HepG2 (cell line): Measurements from ENCODE around the gene MNT. TPM values are rescaled to one million over a fixed set of nuclear protein-coding genes. Genes with fewer than 3 reads are reported as not detected.

ENCODE experiments used
- ATAC-seq: fragments of 200-7000 bp; cut with Tn5 transposase; 3 replicates; pipeline ENCODE4 v1.9.1; 2020; ENCODE audit warnings: mild to moderate bottlenecking, moderate library complexity
- BruUV-seq: library from RNA; stranded (reverse); fragments of 400-500 nt; replicated peaks from 2 replicates; lab custom pipeline; 2021; lab: Mats Ljungman, UMichigan
- CTCF ChIA-PET: fragments of 300-600 bp; formaldehyde crosslinking; extraction: SDS; loops from one replicate; lab custom pipeline; 2021; ENCODE audit warnings: low total read pairs, inconsistent platforms, low intra/inter-chr PET ratio; lab: Yijun Ruan, JAX
- POLR2A ChIA-PET: fragments of 350-600 bp; sonication (Branson Sonifier 250); formaldehyde crosslinking; loops from one replicate; lab custom pipeline; 2020; ENCODE audit warnings: antibody characterized with exemption, inconsistent platforms; lab: Yijun Ruan, JAX
- DNase-seq: peaks from one replicate; pipeline ENCODE4 v3.0.0-alpha.2; 2015; ENCODE audit warnings: low spot score
- FAIRE-seq: peaks from 3 replicates; lab custom pipeline; 2011; peaks lifted over from hg19 to GRCh38; lab: Jason Lieb, UNC
- H2AFZ ChIP-seq: one replicate; pipeline ENCODE4 v1.6.1; 2011; ENCODE audit warnings: low read length, inconsistent platforms
- H3K27ac ChIP-seq: fragments of 300-600 bp; 3 replicates; pipeline ENCODE4 v1.8.0; 2011; ENCODE audit warnings: mixed run types, mild to moderate bottlenecking, mixed read lengths, low read length, inconsistent platforms; ENCODE audit not compliant: insufficient read depth; ENCODE audit errors: extremely low read length
- H3K27me3 ChIP-seq, 2 experiments: fragments of 200-600 bp in 1 of 2; 2 replicates in 1 of 2; 3 replicates in 1 of 2; pipeline versions ENCODE4 v1.6.0 to v1.8.0; 2011; ENCODE audit warnings: low read length in 2 of 2, mild to moderate bottlenecking in 2 of 2, moderate library complexity in 2 of 2, inconsistent platforms in 1 of 2; ENCODE audit not compliant: insufficient read depth in 2 of 2, control insufficient read depth in 1 of 2
- H3K36me3 ChIP-seq, 2 experiments: fragments of 200-600 bp in 1 of 2; replicated peaks in 1 of 2; 2 replicates in 1 of 2; 3 replicates in 1 of 2; pipeline versions ENCODE4 v1.5.1 to v1.8.0; 2011; ENCODE audit warnings: low read length in 2 of 2, inconsistent platforms in 1 of 2; ENCODE audit not compliant: insufficient read depth in 2 of 2, control insufficient read depth in 1 of 2
- H3K4me1 ChIP-seq: 2 replicates; pipeline ENCODE4 v1.5.1; 2012; ENCODE audit warnings: low read length, inconsistent platforms; ENCODE audit not compliant: insufficient read depth
- H3K4me2 ChIP-seq: 2 replicates; pipeline ENCODE4 v1.6.0; 2011; ENCODE audit warnings: low read depth, low read length, inconsistent platforms
- H3K4me3 ChIP-seq, 3 experiments: fragments of 200-600 bp in 1 of 3; sonication (generic), shearing (Covaris generic) in 1 of 3; replicated peaks in 1 of 3; 2 replicates each; pipeline ENCODE4 v1.5.1; 2011 to 2016; ENCODE audit warnings: low read length in 3 of 3, inconsistent platforms in 2 of 3, low read depth in 2 of 3, mild to moderate bottlenecking in 2 of 3, control low read depth in 1 of 3, mixed read lengths in 1 of 3; ENCODE audit not compliant: insufficient read depth in 1 of 3
- H3K79me2 ChIP-seq: one replicate; pipeline ENCODE4 v1.6.1; 2011; ENCODE audit warnings: low read length, inconsistent platforms; ENCODE audit not compliant: insufficient read depth
- H3K9ac ChIP-seq: 2 replicates; pipeline ENCODE4 v1.6.0; 2011; ENCODE audit warnings: mild to moderate bottlenecking, low read depth, low read length, inconsistent platforms; ENCODE audit not compliant: insufficient read depth
- H3K9me3 ChIP-seq: 2 replicates; pipeline ENCODE4 v1.5.1; 2012; ENCODE audit warnings: mild to moderate bottlenecking, low read length
- H4K20me1 ChIP-seq: 2 replicates; pipeline ENCODE4 v1.6.0; 2011; ENCODE audit warnings: inconsistent platforms, mild to moderate bottlenecking, low read length, moderate library complexity; ENCODE audit not compliant: insufficient read depth
- ASH2L ChIP-seq: fragments of 300-600, 200-600 bp; sonication (generic); IDR thresholded peaks from 2 replicates; pipeline ENCODE4 v1.7.0; 2017; ENCODE audit warnings: low read depth, mild to moderate bottlenecking, moderate library complexity, mixed read lengths, low read length; ENCODE audit not compliant: insufficient read length
- ATF7-NPFF ChIP-seq: sonication (generic); formaldehyde crosslinking; IDR thresholded peaks from 2 replicates; pipeline ENCODE4 v1.8.1; 2023; ENCODE audit warnings: mild to moderate bottlenecking, low read depth, missing genetic modification reagents, moderate library complexity
- CCDC6 ChIP-seq: sonication (generic); formaldehyde crosslinking; IDR thresholded peaks from 2 replicates; pipeline ENCODE4 v1.8.1; 2022; ENCODE audit warnings: mild to moderate bottlenecking, missing genetic modification reagents, moderate library complexity
- FOXP1 ChIP-seq, 2 experiments: fragments of 450-650 bp in 1 of 2; IDR thresholded peaks; 2 replicates each; pipeline ENCODE4 v1.6.1; 2017 to 2018; ENCODE audit warnings: antibody characterized with exemption in 1 of 2
- GFI1 ChIP-seq: sonication (generic); formaldehyde crosslinking; IDR thresholded peaks from 2 replicates; pipeline ENCODE4 v1.5.0; 2020; ENCODE audit warnings: missing genetic modification reagents, mild to moderate bottlenecking, borderline replicate concordance
- GMEB2 ChIP-seq: IDR thresholded peaks from 2 replicates; pipeline ENCODE4 v1.6.1; 2016; ENCODE audit warnings: missing biosample characterization, missing genetic modification reagents, low read depth
- HDAC1 ChIP-seq: sonication (generic); formaldehyde crosslinking; IDR thresholded peaks from 2 replicates; pipeline ENCODE4 v1.5.1; 2020; ENCODE audit warnings: mild to moderate bottlenecking, missing genetic modification reagents
- MEIS1 ChIP-seq: sonication (generic); formaldehyde crosslinking; IDR thresholded peaks from 2 replicates; pipeline ENCODE4 v1.9.0; 2021; ENCODE audit warnings: mild to moderate bottlenecking, missing genetic modification reagents, moderate library complexity, borderline replicate concordance
- MNT ChIP-seq: fragments of 450-650 bp; IDR thresholded peaks from 2 replicates; pipeline ENCODE4 v1.6.1; 2016
- MTA3 ChIP-seq: sonication (generic); formaldehyde crosslinking; IDR thresholded peaks from 2 replicates; pipeline ENCODE4 v1.4.0; 2020; ENCODE audit warnings: missing genetic modification reagents
- MYC ChIP-seq: sonication (generic); formaldehyde crosslinking; IDR thresholded peaks from 2 replicates; pipeline ENCODE4 v1.9.0; 2021; ENCODE audit warnings: missing genetic modification reagents, borderline replicate concordance
- NFE2L2 ChIP-seq: fragments of 150-350 bp; IDR thresholded peaks from 2 replicates; pipeline ENCODE4 v1.6.1; 2014; ENCODE audit warnings: low read length
- RBFOX2 ChIP-seq: fragments of 200-400 bp; formaldehyde crosslinking; IDR thresholded peaks from 2 replicates; pipeline ENCODE4 v1.6.1; 2017; ENCODE audit warnings: low read depth, mild to moderate bottlenecking, low read length
- SAP130 ChIP-seq: IDR thresholded peaks from 2 replicates; pipeline ENCODE4 v1.6.1; 2016; ENCODE audit warnings: low read depth
- SPEN ChIP-seq: sonication (generic); formaldehyde crosslinking; IDR thresholded peaks from 2 replicates; pipeline ENCODE4 v1.5.1; 2020; ENCODE audit warnings: low read depth, mild to moderate bottlenecking, missing genetic modification reagents
- TOE1 ChIP-seq: sonication (generic); formaldehyde crosslinking; IDR thresholded peaks from 2 replicates; pipeline ENCODE4 v1.4.0; 2020; ENCODE audit warnings: mild to moderate bottlenecking, missing genetic modification reagents
- U2AF2 ChIP-seq: fragments of 200-400 bp; formaldehyde crosslinking; IDR thresholded peaks from 2 replicates; pipeline ENCODE4 v1.6.1; 2017; ENCODE audit warnings: low read depth, mild to moderate bottlenecking, low read length
- ZNF232 ChIP-seq: sonication (generic); formaldehyde crosslinking; IDR thresholded peaks from 2 replicates; pipeline ENCODE4 v1.4.0; 2020; ENCODE audit warnings: missing genetic modification reagents, borderline replicate concordance
- ZNF576 ChIP-seq: sonication (generic); formaldehyde crosslinking; IDR thresholded peaks from 2 replicates; pipeline ENCODE4 v1.4.0; 2020; ENCODE audit warnings: mild to moderate bottlenecking, missing genetic modification reagents
- ZNF850 ChIP-seq: sonication (generic); formaldehyde crosslinking; conservative IDR thresholded peaks from 2 replicates; pipeline ENCODE4 v1.9.0; 2021; ENCODE audit warnings: mild to moderate bottlenecking, missing genetic modification reagents
- WGBS: methylation state at CpG from one replicate; pipeline ENCODE4 v1.1.6; 2017; ENCODE audit warnings: low lambda C conversion rate; 5-methylcytosine and 5-hydroxymethylcytosine counted together
- in situ Hi-C: cut with HindIII; loops from 2 replicates; pipeline ENCODE4 v1.10.0; 2017; ENCODE audit warnings: low pct_unique_long_range_greater_than_20kb; ENCODE audit not compliant: extremely low pct_ligation_motif_present
- intact Hi-C: fragments of 100-400 bp; cut with micrococcal nuclease; formaldehyde crosslinking; loops from one replicate; pipeline ENCODE4 v1.10.0; 2022; ENCODE audit not compliant: unreplicated experiment
- polyA plus RNA-seq, 8 experiments: library from polyadenylated mRNA; depleted of rRNA in 3 of 8; stranded (reverse) in 7 of 8; unstranded in 1 of 8; fragments of >200 nt; fragmentation: Illumina TruSeq in 4 of 8; extraction: Trizol in 4 of 8; gene quantifications; 2 replicates each; pipeline versions ENCODE4 v1.2.1 to v1.2.3, GENCODE V29; 2011 to 2016; ENCODE audit warnings: low read depth in 4 of 8, missing spikeins in 1 of 8, mixed read lengths in 1 of 8; ENCODE audit not compliant: insufficient read depth in 1 of 8
- total RNA-seq, 5 experiments: library from RNA; depleted of rRNA; stranded (reverse); fragments of >200 nt; fragmentation: Illumina TruSeq; extraction: Trizol; gene quantifications; 2 replicates each; pipeline ENCODE4 v1.2.3, GENCODE V29; 2016; ENCODE audit warnings: low read depth in 1 of 5

Gene MNT
- total and polyA plus RNA-seq, 2 of the 13 experiments (the other 11 are each of a cell fraction or from before 2014, with no cell fraction given) = 2.1 to 3.5 TPM

GRCh38 chr17:2401426-2402221, 764 bp upstream of the MNT start (continued):
- TF ChIP-seq ATF7-NPFF (CRISPR knock-in tag) = no peak
- peak; percentile 45; the same call in 1 of the 2 replicates for TF ChIP-seq GMEB2 (CRISPR knock-in tag)
- TF ChIP-seq ZNF232 (CRISPR knock-in tag) = peak; percentile 57; the same call in 1 of the 2 replicates
- no peak for TF ChIP-seq MTA3 (CRISPR knock-in tag)
- no peak for TF ChIP-seq TOE1 (CRISPR knock-in tag)
- peak; percentile 84; the same call in 1 of the 2 replicates for TF ChIP-seq MEIS1 (CRISPR knock-in tag)
- TF ChIP-seq NFE2L2 = no peak
- TF ChIP-seq GFI1 = no peak
- no peak for TF ChIP-seq FOXP1 (IDR thresholded peaks at IDR 0.05)
- no peak for TF ChIP-seq FOXP1 (CRISPR knock-in tag; IDR thresholded peaks at IDR 0.05)
- TF ChIP-seq, all 625 proteins: peak for 194

- H3K27ac ChIP-seq = peak overlapping the region; percentile 100
- H4K20me1 ChIP-seq = peaks cover 21% of the 10 kb centered on the region
- ChIA-PET POLR2A (interaction anchor here (2.6 to 3.0 kb wide), 2 partner anchors 17 to 111 kb away, joined by 6 to 19 read pairs; partner anchors contain the start of gene METTL16), CTCF (no interaction called here)
- BruUV-seq = TSS peak; percentile 80
- peak overlapping the region; percentile 69 for H3K4me2 ChIP-seq
- 0 out of 3 replicates have a peak, but pooled peaks have one; percentile 0 for ATAC-seq
- H3K9me3 ChIP-seq = no peaks in the 10 kb centered on the region
- peak overlapping the region; percentile 77 to 96 (median 87) for H3K4me3 ChIP-seq
- intact Hi-C loops = loop anchor here (2.0 to 5.0 kb wide), 2 partner anchors 18 to 63 kb away; partner anchors contain the start of genes SGSM2 and TSR1
- H3K79me2 ChIP-seq = peaks cover 28% of the 10 kb centered on the region
- DNase-seq = peak; percentile 43
- FAIRE-seq = no peak
- peak overlapping the region; percentile 98 for H3K9ac ChIP-seq
- H2AFZ ChIP-seq = no peak overlapping the region
- 2% methylated on average over 25 of the region's 43 CpGs for WGBS
- H3K36me3 ChIP-seq = no peaks in the 10 kb centered on the region
- peaks cover 55% of the 10 kb centered on the region for H3K4me1 ChIP-seq
- in situ Hi-C loops = no loop called here
- no peaks in the 10 kb centered on the region; a peak in 2 of 5 replicates for H3K27me3 ChIP-seq
- TF ChIP-seq ZNF850 (CRISPR knock-in tag) (peak; percentile 15; the same call in 1 of the 2 replicates), CCDC6 (0 out of 2 replicates have a peak, but pooled peaks have one; percentile 63), HDAC1 (CRISPR knock-in tag) (peak; percentile 68), MNT (peak; percentile 73), SPEN (CRISPR knock-in tag) (0 out of 2 replicates have a peak, but pooled peaks have one; percentile 15), SAP130 (CRISPR knock-in tag) (peak; percentile 37), ZNF576 (no peak), MYC (CRISPR knock-in tag) (0 out of 2 replicates have a peak, but pooled peaks have one; percentile 5), U2AF2 (no peak), ASH2L (peak; percentile 31), RBFOX2 (peak; percentile 26)
Measured at GRCh38 chr17:2400474-2400866, 390 bp downstream of the MNT start.
